HCT116 (cell line): ENCODE results near the gene CAPZB. TPM values are rescaled to one million over a fixed set of nuclear protein-coding genes. Genes with fewer than 3 reads are reported as not detected.

ENCODE experiments used
- ATAC-seq: fragments of 200-7000 bp; cut with Tn5 transposase; 2 replicates; pipeline ENCODE4 v1.9.1; 2020; ENCODE audit warnings: mild to moderate bottlenecking, moderate library complexity
- BruUV-seq: library from RNA; stranded (reverse); fragments of 400-500 nt; replicated peaks from 2 replicates; lab custom pipeline; 2021; lab: Mats Ljungman, UMichigan
- CTCF ChIA-PET: fragments of 300-600 bp; sonication (Branson Sonifier 250); formaldehyde crosslinking; loops from one replicate; lab custom pipeline; 2021; ENCODE audit warnings: antibody characterized with exemption; lab: Charles Lee
- POLR2A ChIA-PET: fragments of 300-600, 350-600 bp; sonication (Branson Sonifier 250); formaldehyde crosslinking; loops from one replicate; lab custom pipeline; 2021; ENCODE audit warnings: antibody characterized with exemption; lab: Charles Lee
- RAD21 ChIA-PET, 2 experiments: fragments of 300-600 bp; sonication (Branson Sonifier 250); formaldehyde crosslinking; loops; one replicate each; lab custom pipeline; 2023; ENCODE audit warnings: low total read pairs in 2 of 2; ENCODE audit not compliant: uncharacterized antibody in 2 of 2, unreplicated experiment in 2 of 2, low non-redundant PET in 1 of 2; lab: Charles Lee
- DNase-seq: peaks from one replicate; pipeline ENCODE4 v3.0.0-alpha.2; 2010; ENCODE audit warnings: low read depth, low spot score
- H2AFZ ChIP-seq: fragments of 200-600 bp; shearing (Covaris generic), sonication (generic); 2 replicates; pipeline ENCODE4 v1.6.1; 2017; ENCODE audit warnings: low read depth, mixed run types, mixed read lengths, antibody characterized with exemption, low read length; ENCODE audit not compliant: poor library complexity, severe bottlenecking
- H3K27ac ChIP-seq: 2 replicates; pipeline ENCODE4 v1.5.1; 2012; ENCODE audit warnings: low read depth, low read length
- H3K27me3 ChIP-seq: fragments of 200-600 bp; sonication (generic); 2 replicates; pipeline ENCODE4 v1.6.1; 2016; ENCODE audit warnings: mixed run types, low read length, mixed read lengths; ENCODE audit not compliant: insufficient read depth
- H3K36me3 ChIP-seq, 2 experiments: fragments of 200-500 bp in 1 of 2; fragments of 200-600 bp in 1 of 2; sonication (Bioruptor generic) in 1 of 2; sonication (generic) in 1 of 2; 2 replicates each; pipeline versions ENCODE4 v1.5.1 to v1.6.1; 2014 to 2016; ENCODE audit warnings: low read length in 2 of 2, inconsistent platforms in 1 of 2, mixed read lengths in 1 of 2, mixed run types in 1 of 2; ENCODE audit not compliant: insufficient read depth in 2 of 2, control insufficient read depth in 1 of 2
- H3K4me1 ChIP-seq, 2 experiments: fragments of 200-600 bp in 1 of 2; sonication (generic) in 1 of 2; 2 replicates each; pipeline versions ENCODE4 v1.5.1 to v1.6.1; 2012 to 2017; ENCODE audit warnings: low read length in 2 of 2, inconsistent platforms in 1 of 2, mild to moderate bottlenecking in 1 of 2, mixed read lengths in 1 of 2, mixed run types in 1 of 2, moderate library complexity in 1 of 2; ENCODE audit not compliant: insufficient read depth in 2 of 2, control insufficient read depth in 1 of 2
- H3K4me2 ChIP-seq: fragments of 200-600 bp; sonication (generic); 2 replicates; pipeline ENCODE4 v1.6.1; 2017; ENCODE audit warnings: mixed run types, low read length, mixed read lengths
- H3K4me3 ChIP-seq, 2 experiments: fragments of 200-600 bp in 1 of 2; sonication (generic) in 1 of 2; replicated peaks in 1 of 2; 2 replicates each; pipeline ENCODE4 v1.5.1; 2011 to 2016; ENCODE audit warnings: low read length in 2 of 2, control low read depth in 1 of 2, low read depth in 1 of 2, mild to moderate bottlenecking in 1 of 2, mixed read lengths in 1 of 2, mixed run types in 1 of 2
- H3K79me2 ChIP-seq: fragments of 200-600 bp; sonication (generic); 2 replicates; pipeline ENCODE4 v1.6.1; 2017; ENCODE audit warnings: mild to moderate bottlenecking, mixed run types, low read length, moderate library complexity, mixed read lengths; ENCODE audit not compliant: insufficient read depth
- H3K9ac ChIP-seq: fragments of 200-600 bp; sonication (generic); 2 replicates; pipeline ENCODE4 v1.6.1; 2016; ENCODE audit warnings: low read length, mixed read lengths
- H3K9me2 ChIP-seq: fragments of 200-600 bp; sonication (generic), shearing (Covaris generic); 2 replicates; pipeline ENCODE4 v1.6.1; 2017; ENCODE audit warnings: mixed run types, mild to moderate bottlenecking, moderate library complexity; ENCODE audit not compliant: insufficient read depth
- H3K9me3 ChIP-seq, 2 experiments: fragments of 200-500 bp in 1 of 2; fragments of 200-600 bp in 1 of 2; sonication (Bioruptor generic) in 1 of 2; sonication (generic) in 1 of 2; 2 replicates each; pipeline ENCODE4 v1.6.1; 2014 to 2017; ENCODE audit warnings: low read length in 2 of 2, mixed read lengths in 2 of 2, inconsistent platforms in 1 of 2, low read depth in 1 of 2, mild to moderate bottlenecking in 1 of 2, mixed run types in 1 of 2, moderate library complexity in 1 of 2; ENCODE audit not compliant: control insufficient read depth in 1 of 2, insufficient read depth in 1 of 2
- H4K20me1 ChIP-seq: fragments of 200-600 bp; sonication (generic), shearing (Covaris generic); 2 replicates; pipeline ENCODE4 v1.6.1; 2017; ENCODE audit warnings: mixed run types, mild to moderate bottlenecking, moderate library complexity; ENCODE audit not compliant: insufficient read depth
- CBX3 ChIP-seq: IDR thresholded peaks from 2 replicates; pipeline ENCODE4 v1.6.1; 2012; ENCODE audit warnings: low read depth
- EZH2 ChIP-seq: fragments of 200-600 bp; sonication (generic); IDR thresholded peaks from 2 replicates; pipeline ENCODE4 v1.6.1; 2017; ENCODE audit warnings: antibody characterized with exemption, mixed run types
- JUND ChIP-seq: IDR thresholded peaks from 2 replicates; pipeline ENCODE4 v1.6.1; 2012
- RAD21 ChIP-seq: IDR thresholded peaks from 2 replicates; pipeline ENCODE4 v1.6.1; 2012; ENCODE audit warnings: low read depth, mild to moderate bottlenecking
- SIN3A ChIP-seq: IDR thresholded peaks from 2 replicates; pipeline ENCODE4 v1.6.1; 2012; ENCODE audit warnings: low read depth
- SP1 ChIP-seq: IDR thresholded peaks from 2 replicates; pipeline ENCODE4 v1.6.1; 2012; ENCODE audit warnings: low read depth
- SRF ChIP-seq: IDR thresholded peaks from 2 replicates; pipeline ENCODE4 v1.6.1; 2012; ENCODE audit warnings: low read depth
- TCF7L2 ChIP-seq: IDR thresholded peaks from 2 replicates; pipeline ENCODE4 v1.7.0; 2011; ENCODE audit warnings: borderline replicate concordance, inconsistent platforms; ENCODE audit not compliant: insufficient read depth, insufficient read length; ENCODE audit errors: extremely low read depth
- YY1 ChIP-seq: IDR thresholded peaks from 2 replicates; pipeline ENCODE4 v1.6.1; 2011; ENCODE audit warnings: low read length, low read depth, moderate library complexity, mild to moderate bottlenecking; ENCODE audit not compliant: insufficient replicate concordance; ENCODE audit errors: extremely low read depth
- ZFX ChIP-seq: fragments of 450-650 bp; IDR thresholded peaks from 2 replicates; pipeline ENCODE4 v1.6.1; 2017
- intact Hi-C: fragments of 100-400 bp; cut with micrococcal nuclease; formaldehyde crosslinking; loops from 2 replicates; pipeline ENCODE4 v1.10.0; 2022
- total RNA-seq: library from RNA; stranded (reverse); gene quantifications from one replicate; pipeline ENCODE4 v1.2.1, GENCODE V29; 2021; ENCODE audit not compliant: unreplicated experiment
- TF ChIP-seq, protein P1 (sequence below), 3 experiments: fragments of 200-600 bp in 1 of 3; sonication (generic) in 1 of 3; IDR thresholded peaks in 2 of 3; conservative IDR thresholded peaks in 1 of 3; 2 replicates each; pipeline ENCODE4 v1.5.1; 2012 to 2017; ENCODE audit warnings: low read depth in 2 of 3, low read length in 2 of 3, antibody characterized with exemption in 1 of 3, borderline replicate concordance in 1 of 3, control low read depth in 1 of 3, mild to moderate bottlenecking in 1 of 3, mixed read lengths in 1 of 3, mixed run types in 1 of 3, moderate library complexity in 1 of 3; ENCODE audit not compliant: insufficient read depth in 1 of 3
- TF ChIP-seq, protein P2 (sequence below): IDR thresholded peaks from 2 replicates; pipeline ENCODE4 v1.6.1; 2012

Gene CAPZB
- total RNA-seq, 1 experiment from 2014 or later: 203 TPM

DNA sequence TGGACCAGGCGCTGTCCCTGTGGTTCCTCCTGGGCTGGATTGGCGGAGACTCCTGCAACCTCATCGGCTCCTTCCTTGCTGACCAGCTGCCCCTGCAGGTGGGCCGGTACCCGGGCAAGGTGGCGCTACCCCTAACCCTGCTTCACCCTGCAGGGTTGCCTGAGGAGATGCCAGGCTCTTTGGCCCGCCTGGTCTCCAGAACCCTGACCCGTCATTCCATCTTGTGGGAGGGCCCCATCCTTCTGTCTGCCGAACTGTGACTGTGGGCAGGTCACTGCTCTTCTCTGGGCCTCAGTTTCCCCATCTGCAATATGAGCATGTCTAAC lies 160.7 kb downstream of the CAPZB start:
- ATAC-seq (no peak), DNase-seq (no peak)
- H3K79me2 ChIP-seq: no peaks in the 10 kb centered on the region
- no peak overlapping the region for H3K9ac ChIP-seq
- no peaks in the 10 kb centered on the region for H3K4me1 ChIP-seq
- ChIA-PET CTCF (no interaction called here), RAD21 (no interaction called here), POLR2A (no interaction called here)
- H3K4me3 ChIP-seq: no peak overlapping the region
- H3K27ac ChIP-seq: no peak overlapping the region
- H3K36me3 ChIP-seq: no peaks in the 10 kb centered on the region; a peak in 1 of 4 replicates
- H3K27me3 ChIP-seq: no peaks in the 10 kb centered on the region
- TF ChIP-seq SP1 (no peak), RAD21 (no peak), TCF7L2 (no peak), JUND (no peak), SRF (no peak)
- TF ChIP-seq, protein P1, sequence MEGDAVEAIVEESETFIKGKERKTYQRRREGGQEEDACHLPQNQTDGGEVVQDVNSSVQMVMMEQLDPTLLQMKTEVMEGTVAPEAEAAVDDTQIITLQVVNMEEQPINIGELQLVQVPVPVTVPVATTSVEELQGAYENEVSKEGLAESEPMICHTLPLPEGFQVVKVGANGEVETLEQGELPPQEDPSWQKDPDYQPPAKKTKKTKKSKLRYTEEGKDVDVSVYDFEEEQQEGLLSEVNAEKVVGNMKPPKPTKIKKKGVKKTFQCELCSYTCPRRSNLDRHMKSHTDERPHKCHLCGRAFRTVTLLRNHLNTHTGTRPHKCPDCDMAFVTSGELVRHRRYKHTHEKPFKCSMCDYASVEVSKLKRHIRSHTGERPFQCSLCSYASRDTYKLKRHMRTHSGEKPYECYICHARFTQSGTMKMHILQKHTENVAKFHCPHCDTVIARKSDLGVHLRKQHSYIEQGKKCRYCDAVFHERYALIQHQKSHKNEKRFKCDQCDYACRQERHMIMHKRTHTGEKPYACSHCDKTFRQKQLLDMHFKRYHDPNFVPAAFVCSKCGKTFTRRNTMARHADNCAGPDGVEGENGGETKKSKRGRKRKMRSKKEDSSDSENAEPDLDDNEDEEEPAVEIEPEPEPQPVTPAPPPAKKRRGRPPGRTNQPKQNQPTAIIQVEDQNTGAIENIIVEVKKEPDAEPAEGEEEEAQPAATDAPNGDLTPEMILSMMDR (IDR thresholded peaks at IDR 0.05 in 2 of 3, conservative IDR thresholded peaks at IDR 0.05 in 1 of 3; ENCODE audit: borderline replicate concordance in 1 of 3, insufficient read depth in 1 of 3, low read depth in 2 of 3, low read length in 2 of 3): no peak
- no peaks in the 10 kb centered on the region for H3K9me2 ChIP-seq
- H2AFZ ChIP-seq: no peak overlapping the region
- no peaks in the 10 kb centered on the region for H4K20me1 ChIP-seq
- no peak overlapping the region for H3K4me2 ChIP-seq
- no TSS peak for BruUV-seq
- H3K9me3 ChIP-seq: no peaks in the 10 kb centered on the region
- intact Hi-C loops: no loop called here

DNA sequence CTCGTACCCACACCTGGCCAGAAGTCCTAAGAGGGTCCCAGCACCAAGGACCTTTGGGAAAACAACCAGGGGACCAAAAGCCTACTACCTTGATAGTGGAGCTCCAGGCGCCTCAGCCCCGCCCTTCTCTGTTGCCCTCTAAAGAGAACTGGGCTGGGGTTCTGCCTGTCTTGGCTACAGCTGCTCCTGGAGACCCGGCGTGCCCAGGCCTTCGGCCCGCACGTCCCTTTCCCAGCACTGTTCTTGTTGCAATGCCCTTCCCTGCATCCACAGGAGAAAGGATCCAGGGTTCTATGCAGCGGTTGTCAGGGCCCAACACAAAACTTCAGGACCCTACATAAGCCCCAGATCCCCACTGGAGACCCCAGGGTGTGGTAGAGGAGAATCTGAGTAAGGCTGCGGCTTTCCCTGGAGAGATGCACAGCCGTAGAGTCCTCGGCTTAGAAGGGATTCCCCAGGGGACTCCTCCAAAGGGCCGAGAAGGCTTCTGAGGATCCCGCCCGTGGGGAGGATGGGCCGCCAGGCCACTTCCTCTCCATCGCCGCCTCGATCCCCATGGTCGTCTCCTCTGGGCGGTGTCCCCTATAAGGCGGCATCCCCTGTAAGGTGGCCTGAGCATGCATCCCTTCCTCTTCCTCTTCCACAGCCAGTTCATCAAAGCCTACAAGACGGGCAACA lies 161.2 kb downstream of the CAPZB start:
- RAD21 ChIA-PET: no interaction called here
- Histone ChIP-seq H3K27me3 (no peaks in the 10 kb centered on the region), H3K4me2 (no peak overlapping the region), H3K4me3 (no peak overlapping the region), H3K9ac (no peak overlapping the region), H2AFZ (no peak overlapping the region), H3K36me3 (no peaks in the 10 kb centered on the region; a peak in 1 of 4 replicates), H4K20me1 (no peaks in the 10 kb centered on the region), H3K79me2 (no peaks in the 10 kb centered on the region), H3K27ac (no peak overlapping the region), H3K9me3 (no peaks in the 10 kb centered on the region), H3K9me2 (no peaks in the 10 kb centered on the region), H3K4me1 (no peaks in the 10 kb centered on the region)
- intact Hi-C loops: no loop called here
- BruUV-seq: no TSS peak
- ATAC-seq (no peak), DNase-seq (no peak)
- CTCF ChIA-PET: no interaction called here
- POLR2A ChIA-PET: no interaction called here
- TF ChIP-seq EZH2: no peak
- TF ChIP-seq ZFX: no peak
- TF ChIP-seq JUND: no peak
- TF ChIP-seq SIN3A: no peak
- TF ChIP-seq CBX3: no peak
- no peak for TF ChIP-seq YY1
- TF ChIP-seq SRF: no peak
- TF ChIP-seq, protein P2, sequence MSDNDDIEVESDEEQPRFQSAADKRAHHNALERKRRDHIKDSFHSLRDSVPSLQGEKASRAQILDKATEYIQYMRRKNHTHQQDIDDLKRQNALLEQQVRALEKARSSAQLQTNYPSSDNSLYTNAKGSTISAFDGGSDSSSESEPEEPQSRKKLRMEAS: no peak
